ENCODE measurements around the gene NDUFV3. TPM values are rescaled to one million over a fixed set of nuclear protein-coding genes. Genes with fewer than 3 reads are reported as not detected.

Gene NDUFV3
- total and polyA plus RNA-seq, 2 of the 8 experiments (the other 6 are each of a cell fraction or from before 2014, with no cell fraction given): 17.0 to 44.4 TPM

- Histone ChIP-seq H3K18ac (ENCODE audit: extremely low read depth, low read length) (peak overlapping the region; percentile 98), H3K56ac (replicated peaks; ENCODE audit: insufficient read length, low read depth, low read length) (no peak overlapping the region), H4K20me1 (replicated peaks in 1 of 2; ENCODE audit: control insufficient read depth in 1 of 2, insufficient read depth in 2 of 2, low read length in 2 of 2) (peaks cover 0 to 3% of the 10 kb centered on the region in 2 experiments), H3K9ac (replicated peaks in 1 of 4; ENCODE audit: extremely low read depth in 1 of 4, low read depth in 3 of 4, low read length in 3 of 4) (peak overlapping the region in 3 of 4 experiments; percentile 69 to 87 (median 79); a peak in 6 of 7 replicates), H3K23ac (ENCODE audit: insufficient read length) (no peak overlapping the region), H2BK5ac (ENCODE audit: low read depth, low read length) (peak overlapping the region; percentile 94), H2BK120ac (replicated peaks; ENCODE audit: low read depth, low read length) (no peak overlapping the region), H3K36me3 (ENCODE audit: control insufficient read depth in 2 of 4, insufficient read depth in 4 of 4, low read length in 3 of 4) (peaks cover 2 to 8% (median 7%) of the 10 kb centered on the region in 4 experiments; a peak in 4 of 8 replicates), H3K27ac (ENCODE audit: low read depth, low read length) (peak overlapping the region; percentile 84; the same call in 1 of the 2 replicates), H4K8ac (ENCODE audit: extremely low read depth, insufficient read depth, low read length) (peak overlapping the region; percentile 91; the same call in 1 of the 2 replicates), H2AFZ (ENCODE audit: low read length) (0 out of 2 replicates have a peak overlapping the region, but pooled peaks have one; percentile 18), H3K14ac (ENCODE audit: insufficient read length) (no peak overlapping the region), H3K4me2 (ENCODE audit: insufficient read depth in 1 of 2, low read depth in 2 of 2, low read length in 2 of 2) (peak overlapping the region; percentile 78 to 88), H2BK20ac (ENCODE audit: low read length) (no peak overlapping the region), H2BK15ac (ENCODE audit: low read length) (0 out of 2 replicates have a peak overlapping the region, but pooled peaks have one; percentile 18), H3K23me2 (ENCODE audit: low read depth, low read length) (peaks cover 2% of the 10 kb centered on the region), H3K4ac (replicated peaks; ENCODE audit: insufficient read length, low read depth, low read length) (peak overlapping the region; percentile 45), H4K91ac (replicated peaks; ENCODE audit: insufficient read length, low read length) (peak overlapping the region; percentile 88), H3K79me2 (ENCODE audit: control insufficient read depth in 1 of 2, insufficient read depth in 2 of 2, low read length in 2 of 2) (peaks cover 0 to 12% of the 10 kb centered on the region in 2 experiments; a peak in 2 of 4 replicates), H3K27me3 (replicated peaks in 1 of 4; ENCODE audit: control insufficient read depth in 3 of 4, extremely low read depth in 1 of 4, insufficient read depth in 3 of 4, low read length in 3 of 4) (no peaks in the 10 kb centered on the region), H3K4me1 (replicated peaks in 1 of 4; ENCODE audit: control insufficient read depth in 3 of 4, insufficient read depth in 4 of 4, low read length in 3 of 4) (no peaks in the 10 kb centered on the region), H3K4me3 (ENCODE audit: extremely low read depth in 1 of 4, insufficient read depth in 2 of 4, low read depth in 3 of 4, low read length in 4 of 4) (peak overlapping the region; percentile 38 to 90 (median 68)), H3K79me1 (ENCODE audit: low read depth, low read length) (peaks cover 3% of the 10 kb centered on the region; the same call in 1 of the 2 replicates), H4K5ac (ENCODE audit: insufficient read length, low read depth, low read length) (peak overlapping the region; percentile 71), H2BK12ac (ENCODE audit: low read depth, low read length) (peak overlapping the region; percentile 76; the same call in 1 of the 2 replicates), H3K9me3 (ENCODE audit: insufficient read depth in 2 of 2, low read depth in 1 of 2, low read length in 1 of 2) (no peaks in the 10 kb centered on the region), H2AK5ac (ENCODE audit: low read depth, low read length) (no peak overlapping the region)
- DNase-seq (ENCODE audit: low read depth in 1 of 2, low spot score in 2 of 2) (no peak), FAIRE-seq (no peak)
- ChIA-PET CTCF (ENCODE audit: partially characterized antibody) (interaction anchor here (0.5 to 3.0 kb wide), 3 partner anchors 12 to 91 kb away, joined by 3 to 11 read pairs (median 3); no protein-coding TSS in a partner anchor), POLR2A (ENCODE audit: partially characterized antibody) (interaction anchor here (0.7 to 3.4 kb wide), 14 partner anchors 8 to 142 kb away, joined by 3 to 41 read pairs (median 5); partner anchors contain the start of gene WDR4)
- TF ChIP-seq YY1 (IDR thresholded peaks at IDR 0.05; ENCODE audit: low read depth, low read length): no peak
- no peak for TF ChIP-seq RAD21 (IDR thresholded peaks at IDR 0.05 in 1 of 2, conservative IDR thresholded peaks at IDR 0.05 in 1 of 2; ENCODE audit: low read depth in 2 of 2, low read length in 2 of 2)
- TF ChIP-seq RBBP5 (IDR thresholded peaks at IDR 0.05; ENCODE audit: borderline replicate concordance, low read depth, low read length): no peak
- TF ChIP-seq, protein P1, sequence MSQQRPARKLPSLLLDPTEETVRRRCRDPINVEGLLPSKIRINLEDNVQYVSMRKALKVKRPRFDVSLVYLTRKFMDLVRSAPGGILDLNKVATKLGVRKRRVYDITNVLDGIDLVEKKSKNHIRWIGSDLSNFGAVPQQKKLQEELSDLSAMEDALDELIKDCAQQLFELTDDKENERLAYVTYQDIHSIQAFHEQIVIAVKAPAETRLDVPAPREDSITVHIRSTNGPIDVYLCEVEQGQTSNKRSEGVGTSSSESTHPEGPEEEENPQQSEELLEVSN (IDR thresholded peaks at IDR 0.05): peak; percentile 74
- no peak for TF ChIP-seq SIX5 (IDR thresholded peaks at IDR 0.05; ENCODE audit: low read depth, low read length)
- no peak for TF ChIP-seq TCF12 (IDR thresholded peaks at IDR 0.05; ENCODE audit: low read depth, low read length)
- TF ChIP-seq MAX (IDR thresholded peaks at IDR 0.05): peak; percentile 89
- TF ChIP-seq CHD2 (IDR thresholded peaks at IDR 0.05; ENCODE audit: low read length): no peak
- 44% methylated on average over 18 of the region's 18 CpGs; no CpG with 5 or more reads in 1 of the 2 experiments for WGBS, 2 experiments (ENCODE audit: extremely low coverage in 1 of 2, insufficient coverage in 1 of 2, insufficient read length in 1 of 2, insufficient replicate concordance in 2 of 2, low coverage in 1 of 2, low lambda C conversion rate in 2 of 2, missing lambda C conversion rate in 1 of 2)
Measured at GRCh38 chr21:42892582-42892930, 553 bp upstream of the NDUFV3 start.

All from H1 (cell line).